H1 (cell line): ENCODE data around the gene MEIS2. TPM values are rescaled to one million over a fixed set of nuclear protein-coding genes. Genes with fewer than 3 reads are reported as not detected.

ENCODE experiments used
- CTCF ChIA-PET: fragments of 300-600 bp; sonication (Branson Sonifier 250); formaldehyde crosslinking; loops from one replicate; lab custom pipeline; 2021; ENCODE audit not compliant: partially characterized antibody; lab: Charles Lee
- POLR2A ChIA-PET: fragments of 300-600 bp; sonication (Branson Sonifier 250); formaldehyde crosslinking; loops from one replicate; lab custom pipeline; 2021; ENCODE audit warnings: inconsistent platforms; ENCODE audit not compliant: partially characterized antibody; lab: Charles Lee
- DNase-seq, 2 experiments: peaks; one replicate each; pipeline versions ENCODE4 v3.0.0 to v3.0.0-alpha.2; 2010 to 2022; ENCODE audit warnings: low spot score in 2 of 2, low read depth in 1 of 2, mixed read lengths in 1 of 2
- FAIRE-seq: peaks from 2 replicates; lab custom pipeline; 2011; peaks lifted over from hg19 to GRCh38; lab: Jason Lieb, UNC
- H2AFZ ChIP-seq: 2 replicates; pipeline ENCODE4 v1.8.1; 2012; ENCODE audit warnings: low read length, inconsistent platforms
- H2AK5ac ChIP-seq: 2 replicates; pipeline ENCODE4 v1.6.1; 2013; ENCODE audit warnings: low read depth, low read length
- H2BK120ac ChIP-seq: replicated peaks from 2 replicates; pipeline ENCODE3; 2013; ENCODE audit warnings: low read depth, low read length, inconsistent platforms
- H2BK12ac ChIP-seq: 2 replicates; pipeline ENCODE4 v1.6.1; 2013; ENCODE audit warnings: low read depth, low read length
- H2BK15ac ChIP-seq: 2 replicates; pipeline ENCODE4 v1.6.1; 2013; ENCODE audit warnings: low read length
- H2BK20ac ChIP-seq: 2 replicates; pipeline ENCODE4 v1.6.1; 2013; ENCODE audit warnings: low read length
- H2BK5ac ChIP-seq: 2 replicates; pipeline ENCODE4 v1.6.1; 2013; ENCODE audit warnings: low read depth, low read length
- H3K14ac ChIP-seq: 2 replicates; pipeline ENCODE4 v1.6.1; 2013; ENCODE audit warnings: inconsistent platforms; ENCODE audit not compliant: insufficient read length
- H3K18ac ChIP-seq: 2 replicates; pipeline ENCODE4 v1.6.1; 2013; ENCODE audit warnings: low read length; ENCODE audit errors: extremely low read depth
- H3K23ac ChIP-seq: 2 replicates; pipeline ENCODE4 v1.6.1; 2013; ENCODE audit warnings: inconsistent platforms; ENCODE audit not compliant: insufficient read length
- H3K23me2 ChIP-seq: 2 replicates; pipeline ENCODE4 v1.6.1; 2013; ENCODE audit warnings: low read depth, low read length
- H3K27ac ChIP-seq: 2 replicates; pipeline ENCODE4 v1.6.1; 2011; ENCODE audit warnings: low read depth, low read length, inconsistent platforms
- H3K27me3 ChIP-seq, 4 experiments: replicated peaks in 1 of 4; 1 replicate in 1 of 4; 2 replicates in 3 of 4; pipeline versions ENCODE4 v1.6.1 to v1.8.1; 2011 to 2013; ENCODE audit warnings: low read length in 3 of 4, mild to moderate bottlenecking in 3 of 4, inconsistent platforms in 2 of 4, mixed read lengths in 2 of 4, moderate library complexity in 1 of 4; ENCODE audit not compliant: control insufficient read depth in 3 of 4, insufficient read depth in 3 of 4; ENCODE audit errors: extremely low read depth in 1 of 4
- H3K36me3 ChIP-seq, 4 experiments: 2 replicates each; pipeline versions ENCODE4 v1.6.1 to v1.8.1; 2011 to 2013; ENCODE audit warnings: mild to moderate bottlenecking in 4 of 4, low read length in 3 of 4, moderate library complexity in 2 of 4, control low read depth in 1 of 4, inconsistent platforms in 1 of 4; ENCODE audit not compliant: insufficient read depth in 4 of 4, control insufficient read depth in 2 of 4
- H3K4ac ChIP-seq: replicated peaks from 2 replicates; pipeline ENCODE3; 2013; ENCODE audit warnings: low read length, low read depth, mixed read lengths, inconsistent platforms; ENCODE audit not compliant: insufficient read length
- H3K4me1 ChIP-seq, 4 experiments: replicated peaks in 1 of 4; 1 replicate in 1 of 4; 2 replicates in 3 of 4; pipeline versions ENCODE4 v1.6.1 to v1.8.1; 2011 to 2013; ENCODE audit warnings: low read length in 3 of 4, inconsistent platforms in 2 of 4, mixed read lengths in 1 of 4; ENCODE audit not compliant: insufficient read depth in 4 of 4, control insufficient read depth in 3 of 4
- H3K4me2 ChIP-seq, 2 experiments: 2 replicates each; pipeline versions ENCODE4 v1.6.1 to v1.8.1; 2011 to 2013; ENCODE audit warnings: low read depth in 2 of 2, low read length in 2 of 2, control low read depth in 1 of 2, inconsistent platforms in 1 of 2, mild to moderate bottlenecking in 1 of 2; ENCODE audit not compliant: insufficient read depth in 1 of 2
- H3K4me3 ChIP-seq, 4 experiments: fragments of 200-600, 300-600 bp in 1 of 4; sonication (generic), shearing (Covaris generic), sonication (Bioruptor Twin) in 1 of 4; 2 replicates each; pipeline versions ENCODE4 v1.5.1 to v1.8.1; 2011 to 2016; ENCODE audit warnings: low read length in 4 of 4, low read depth in 3 of 4, control low read depth in 2 of 4, inconsistent platforms in 2 of 4, mild to moderate bottlenecking in 2 of 4, mixed read lengths in 1 of 4, moderate library complexity in 1 of 4; ENCODE audit not compliant: insufficient read depth in 2 of 4; ENCODE audit errors: extremely low read depth in 1 of 4
- H3K56ac ChIP-seq: replicated peaks from 2 replicates; pipeline ENCODE3; 2013; ENCODE audit warnings: low read depth, mild to moderate bottlenecking, mixed read lengths, low read length, inconsistent platforms; ENCODE audit not compliant: insufficient read length
- H3K79me1 ChIP-seq: 2 replicates; pipeline ENCODE4 v1.6.1; 2013; ENCODE audit warnings: low read depth, low read length, control low read depth
- H3K79me2 ChIP-seq, 2 experiments: 2 replicates each; pipeline versions ENCODE4 v1.6.1 to v1.8.1; 2012 to 2013; ENCODE audit warnings: low read length in 2 of 2, mild to moderate bottlenecking in 2 of 2, inconsistent platforms in 1 of 2; ENCODE audit not compliant: insufficient read depth in 2 of 2, control insufficient read depth in 1 of 2
- H3K9ac ChIP-seq, 4 experiments: replicated peaks in 1 of 4; 1 replicate in 1 of 4; 2 replicates in 3 of 4; pipeline versions ENCODE4 v1.6.1 to v1.8.1; 2011 to 2013; ENCODE audit warnings: low read depth in 3 of 4, low read length in 3 of 4, control low read depth in 2 of 4, mild to moderate bottlenecking in 2 of 4, moderate library complexity in 2 of 4, inconsistent platforms in 1 of 4; ENCODE audit errors: extremely low read depth in 1 of 4
- H3K9me3 ChIP-seq, 2 experiments: 2 replicates each; pipeline versions ENCODE4 v1.6.1 to v1.8.1; 2012 to 2013; ENCODE audit warnings: mild to moderate bottlenecking in 2 of 2, moderate library complexity in 2 of 2, control low read depth in 1 of 2, inconsistent platforms in 1 of 2, low read depth in 1 of 2, low read length in 1 of 2, mixed read lengths in 1 of 2; ENCODE audit not compliant: insufficient read depth in 2 of 2
- H4K20me1 ChIP-seq, 2 experiments: replicated peaks in 1 of 2; 2 replicates each; pipeline versions ENCODE3 to v1.8.1; 2011 to 2013; ENCODE audit warnings: inconsistent platforms in 2 of 2, low read length in 2 of 2, mild to moderate bottlenecking in 1 of 2; ENCODE audit not compliant: insufficient read depth in 2 of 2, control insufficient read depth in 1 of 2
- H4K5ac ChIP-seq: 2 replicates; pipeline ENCODE4 v1.6.1; 2013; ENCODE audit warnings: low read length, low read depth, mixed read lengths, inconsistent platforms; ENCODE audit not compliant: insufficient read length
- H4K8ac ChIP-seq: 2 replicates; pipeline ENCODE4 v1.8.0; 2013; ENCODE audit warnings: mild to moderate bottlenecking, moderate library complexity, low read length, inconsistent platforms; ENCODE audit not compliant: insufficient read depth; ENCODE audit errors: extremely low read depth
- H4K91ac ChIP-seq: replicated peaks from 2 replicates; pipeline ENCODE3; 2013; ENCODE audit warnings: low read length, mixed read lengths, inconsistent platforms; ENCODE audit not compliant: insufficient read length
- EGR1 ChIP-seq: IDR thresholded peaks from 2 replicates; pipeline ENCODE4 v1.6.1; 2011; ENCODE audit warnings: low read depth, low read length, borderline replicate concordance
- GTF2F1 ChIP-seq: IDR thresholded peaks from 2 replicates; pipeline ENCODE4 v1.6.1; 2012; ENCODE audit warnings: low read depth, low read length, improper control_type of control experiment, borderline replicate concordance
- JUN ChIP-seq: IDR thresholded peaks from 2 replicates; pipeline ENCODE4 v1.6.1; 2011; ENCODE audit warnings: low read depth, mild to moderate bottlenecking, improper control_type of control experiment, low read length
- JUND ChIP-seq: IDR thresholded peaks from 2 replicates; pipeline ENCODE4 v1.6.1; 2011; ENCODE audit warnings: mild to moderate bottlenecking, improper control_type of control experiment, low read length
- KDM4A ChIP-seq: IDR thresholded peaks from one replicate; pipeline ENCODE4 v1.7.1; 2012; ENCODE audit warnings: low read depth, mild to moderate bottlenecking, moderate library complexity, low read length, inconsistent platforms; ENCODE audit not compliant: severe bottlenecking
- MAX ChIP-seq: IDR thresholded peaks from 2 replicates; pipeline ENCODE4 v1.6.1; 2012; ENCODE audit warnings: inconsistent platforms
- POLR2A ChIP-seq, 2 experiments: IDR thresholded peaks; 1 replicate in 1 of 2; 2 replicates in 1 of 2; pipeline ENCODE4 v1.6.1; 2011; ENCODE audit warnings: low read depth in 2 of 2, low read length in 2 of 2, mild to moderate bottlenecking in 2 of 2; ENCODE audit errors: control extremely low read depth in 1 of 2
- POLR2AphosphoS5 ChIP-seq: IDR thresholded peaks from 2 replicates; pipeline ENCODE4 v1.6.1; 2011; ENCODE audit warnings: low read depth, low read length
- POU5F1 ChIP-seq: IDR thresholded peaks from 2 replicates; pipeline ENCODE4 v1.6.1; 2011; ENCODE audit warnings: low read depth, mild to moderate bottlenecking, low read length, moderate library complexity
- RBBP5 ChIP-seq: IDR thresholded peaks from 2 replicates; pipeline ENCODE4 v1.7.1; 2012; ENCODE audit warnings: low read depth, mild to moderate bottlenecking, inconsistent platforms, low read length, moderate library complexity, borderline replicate concordance
- SIN3A ChIP-seq, 2 experiments: IDR thresholded peaks in 1 of 2; conservative IDR thresholded peaks in 1 of 2; 2 replicates each; pipeline ENCODE4 v1.6.1; 2011 to 2012; ENCODE audit warnings: low read length in 2 of 2, improper control_type of control experiment in 1 of 2, low read depth in 1 of 2, mild to moderate bottlenecking in 1 of 2
- SRF ChIP-seq: IDR thresholded peaks from 2 replicates; pipeline ENCODE4 v1.6.1; 2011; ENCODE audit warnings: mild to moderate bottlenecking, low read depth, low read length, moderate library complexity
- SUZ12 ChIP-seq: fragments of 200-600 bp; sonication (generic); IDR thresholded peaks from 2 replicates; pipeline ENCODE4 v1.6.1; 2012; ENCODE audit warnings: mild to moderate bottlenecking, inconsistent platforms, low read length, moderate library complexity, mixed read lengths
- TCF12 ChIP-seq: IDR thresholded peaks from 2 replicates; pipeline ENCODE4 v1.6.1; 2011; ENCODE audit warnings: low read depth, mild to moderate bottlenecking, low read length
- WGBS, 2 experiments: shearing (Covaris generic) in 1 of 2; methylation state at CpG; one replicate each; pipeline versions ENCODE4 v1.1.6 to v1.1.7; 2013 to 2015; ENCODE audit warnings: low lambda C conversion rate in 2 of 2, mixed read lengths in 2 of 2, inconsistent platforms in 1 of 2, low coverage in 1 of 2, missing lambda C conversion rate in 1 of 2; ENCODE audit not compliant: insufficient replicate concordance in 2 of 2, insufficient coverage in 1 of 2, insufficient read length in 1 of 2; ENCODE audit errors: extremely low coverage in 1 of 2, missing lambda C conversion rate in 1 of 2; 5-methylcytosine and 5-hydroxymethylcytosine counted together
- polyA plus RNA-seq, 7 experiments: library from polyadenylated mRNA; depleted of rRNA in 3 of 7; stranded (reverse) in 5 of 7; unstranded in 2 of 7; fragments of >200 nt in 5 of 7; fragments of 200-250 nt in 2 of 7; gene quantifications; 1 replicate in 5 of 7; 2 replicates in 1 of 7; 4 replicates in 1 of 7; pipeline versions ENCODE4 v1.2.1 to v1.2.3, GENCODE V29; 2011 to 2013; ENCODE audit warnings: missing spikeins in 2 of 7, mixed read lengths in 2 of 7
- total RNA-seq: library from RNA; stranded (reverse); fragmentation: NEBNext Ultra II Directional; extraction: Animal tissue kit (Norgen Biotek cat#: 25700); gene quantifications from 2 replicates; pipeline ENCODE4 v1.2.1, GENCODE V29; 2021

MEIS2 gene
- total and polyA plus RNA-seq, 2 of the 8 experiments (the other 6 are each of a cell fraction or from before 2014, with no cell fraction given), result 0.22 to 1.2 TPM

- no peak overlapping the region for H2BK12ac ChIP-seq
- TF ChIP-seq EGR1, result no peak
- TF ChIP-seq SRF, result no peak
- no peak for TF ChIP-seq SIN3A (conservative IDR thresholded peaks at IDR 0.05 in 1 of 2, IDR thresholded peaks at IDR 0.05 in 1 of 2; ENCODE audit: low read depth in 1 of 2, low read length in 2 of 2)
- TF ChIP-seq TCF12, result no peak
- no peak for TF ChIP-seq KDM4A
- TF ChIP-seq RBBP5, result no peak
- no peak for TF ChIP-seq POU5F1
- TF ChIP-seq JUND, result no peak
- no peak for TF ChIP-seq GTF2F1
- TF ChIP-seq POLR2AphosphoS5, result no peak
- TF ChIP-seq SUZ12, result no peak
- TF ChIP-seq POLR2A (IDR thresholded peaks at IDR 0.05; ENCODE audit: control extremely low read depth in 1 of 2, low read depth in 2 of 2, low read length in 2 of 2), result no peak
- no peak for TF ChIP-seq JUN
- no peak for TF ChIP-seq MAX
Observed at GRCh38 chr15:36894075-36894474, 206.3 kb downstream of the MEIS2 start.

More at GRCh38 chr15:36894075-36894474, 206.3 kb downstream of the MEIS2 start:
- H3K23ac ChIP-seq, result no peak overlapping the region
- H3K4me2 ChIP-seq, result no peak overlapping the region
- peaks cover 0 to 3% of the 10 kb centered on the region in 2 experiments for H4K20me1 ChIP-seq
- H3K14ac ChIP-seq, result no peak overlapping the region
- no peaks in the 10 kb centered on the region for H3K23me2 ChIP-seq
- DNase-seq (no peak), FAIRE-seq (no peak)
- H3K18ac ChIP-seq, result no peak overlapping the region
- no peak overlapping the region for H3K9ac ChIP-seq
- H4K8ac ChIP-seq, result no peak overlapping the region
- H3K4me1 ChIP-seq, result peaks cover 0 to 10% (median 6%) of the 10 kb centered on the region in 4 experiments; a peak in 3 of 7 replicates
- no peak overlapping the region for H4K5ac ChIP-seq
- POLR2A ChIA-PET, result no interaction called here
- 91% methylated on average over 4 of the region's 4 CpGs; no CpG with 5 or more reads in 1 of the 2 experiments for WGBS, 2 experiments
- H2BK15ac ChIP-seq, result no peak overlapping the region
- H2BK120ac ChIP-seq, result no peak overlapping the region
- no peaks in the 10 kb centered on the region; a peak in 1 of 4 replicates for H3K9me3 ChIP-seq
- H2BK5ac ChIP-seq, result no peak overlapping the region
- CTCF ChIA-PET, result interaction anchor here (1.4 kb wide), 1 partner anchor 10 kb away, joined by 8 read pairs; no protein-coding TSS in a partner anchor
- H3K4me3 ChIP-seq, result no peak overlapping the region
- H3K79me1 ChIP-seq, result no peaks in the 10 kb centered on the region
- no peak overlapping the region for H2AFZ ChIP-seq
- no peak overlapping the region for H2BK20ac ChIP-seq
- no peak overlapping the region for H3K56ac ChIP-seq
- H4K91ac ChIP-seq, result no peak overlapping the region
- no peak overlapping the region for H3K27ac ChIP-seq
- H3K79me2 ChIP-seq, result no peaks in the 10 kb centered on the region
- H3K27me3 ChIP-seq, result peaks cover 0 to 24% (median 14%) of the 10 kb centered on the region in 4 experiments; a peak in 4 of 7 replicates
- H2AK5ac ChIP-seq, result no peak overlapping the region
- no peak overlapping the region for H3K4ac ChIP-seq
- H3K36me3 ChIP-seq, result no peaks in the 10 kb centered on the region
